HG02981 (cell line): Measurements from ENCODE around the gene BAIAP2L2.

Experiments
- ATAC-seq: cut with Tn5 transposase; IDR thresholded peaks from one replicate; pipeline ENCODE4 v1.9.1; 2021; ENCODE audit warnings: mild to moderate bottlenecking, moderate library complexity; ENCODE audit not compliant: unreplicated experiment

BAIAP2L2 gene

DNA sequence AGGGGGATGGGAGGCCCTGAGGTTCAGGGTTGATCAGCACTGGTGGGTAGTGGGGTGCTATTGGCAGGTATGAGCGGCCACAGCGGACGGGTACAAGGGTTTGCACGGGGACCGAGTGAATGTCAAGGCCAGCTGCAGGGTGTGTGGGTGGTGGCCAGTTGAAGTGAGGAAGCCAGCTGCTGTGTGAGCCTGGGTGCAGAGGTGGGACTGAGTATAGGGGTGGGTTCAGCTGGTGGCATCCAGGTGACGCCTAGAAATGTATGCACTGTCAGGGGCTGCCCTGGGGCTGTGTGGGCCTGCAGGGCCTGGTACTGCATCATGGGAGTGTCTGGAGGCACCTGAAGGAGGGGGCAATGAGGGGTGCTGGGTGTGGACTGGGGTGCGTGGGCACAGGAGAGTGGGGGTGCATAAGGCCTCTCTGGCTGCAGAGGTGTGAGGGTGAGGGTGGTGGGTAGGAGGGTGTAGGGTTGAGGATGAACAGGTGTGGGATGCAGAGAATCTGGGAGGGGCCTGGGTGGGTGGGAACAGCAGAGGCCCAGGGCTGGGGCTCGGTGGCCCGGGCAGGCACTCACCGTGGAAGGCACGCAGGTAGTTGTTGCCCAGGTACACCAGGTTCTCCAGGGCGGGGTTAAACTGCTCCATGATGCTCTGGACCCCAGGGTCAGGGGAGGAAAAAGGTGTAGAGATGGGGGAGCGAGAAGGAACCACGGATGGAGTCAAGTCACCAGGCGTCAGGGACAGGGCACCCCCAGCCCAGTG is 1.7 kb downstream of the BAIAP2L2 start:
- no peak for ATAC-seq

DNA sequence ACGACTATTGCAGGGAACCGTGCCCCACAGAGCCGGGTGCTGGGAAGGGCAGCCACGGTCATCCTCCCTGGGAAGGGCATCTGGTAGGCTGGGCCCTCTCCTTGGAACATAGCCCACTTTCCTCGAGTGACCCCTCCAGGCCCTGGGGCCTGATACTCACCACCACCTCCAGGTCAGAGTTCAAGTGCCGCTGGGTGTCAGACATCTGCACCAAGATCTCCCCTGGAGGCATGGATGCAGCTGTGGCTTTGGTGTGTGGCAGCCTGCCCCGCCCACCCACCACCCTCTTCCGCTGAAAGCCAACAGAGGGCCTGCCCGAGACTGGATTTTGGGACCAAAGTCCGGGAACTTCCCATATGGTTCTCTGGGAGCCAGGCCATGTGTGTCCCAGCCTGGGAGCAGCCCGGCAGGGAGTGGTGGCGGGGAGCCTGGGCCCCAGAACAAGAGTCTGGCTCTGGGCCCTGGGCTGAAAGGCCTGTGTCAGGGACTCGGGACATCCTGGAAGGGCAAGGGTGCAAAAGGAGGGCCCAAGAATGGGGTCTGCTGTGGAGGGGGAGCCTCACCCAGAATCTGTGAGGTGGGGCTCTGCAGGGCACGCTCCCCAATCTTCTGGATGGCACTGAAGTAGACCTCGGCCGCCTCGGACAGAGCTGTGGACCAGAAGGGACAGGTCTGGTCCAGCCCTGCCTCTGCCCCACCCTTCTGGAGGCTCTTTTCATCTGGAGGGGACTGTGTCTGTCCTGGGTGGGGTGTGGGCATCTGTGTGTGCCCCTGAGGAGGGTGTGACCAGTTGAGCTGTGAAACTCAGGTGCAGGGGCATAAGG is 2.6 kb downstream of the BAIAP2L2 start:
- ATAC-seq: no peak

DNA sequence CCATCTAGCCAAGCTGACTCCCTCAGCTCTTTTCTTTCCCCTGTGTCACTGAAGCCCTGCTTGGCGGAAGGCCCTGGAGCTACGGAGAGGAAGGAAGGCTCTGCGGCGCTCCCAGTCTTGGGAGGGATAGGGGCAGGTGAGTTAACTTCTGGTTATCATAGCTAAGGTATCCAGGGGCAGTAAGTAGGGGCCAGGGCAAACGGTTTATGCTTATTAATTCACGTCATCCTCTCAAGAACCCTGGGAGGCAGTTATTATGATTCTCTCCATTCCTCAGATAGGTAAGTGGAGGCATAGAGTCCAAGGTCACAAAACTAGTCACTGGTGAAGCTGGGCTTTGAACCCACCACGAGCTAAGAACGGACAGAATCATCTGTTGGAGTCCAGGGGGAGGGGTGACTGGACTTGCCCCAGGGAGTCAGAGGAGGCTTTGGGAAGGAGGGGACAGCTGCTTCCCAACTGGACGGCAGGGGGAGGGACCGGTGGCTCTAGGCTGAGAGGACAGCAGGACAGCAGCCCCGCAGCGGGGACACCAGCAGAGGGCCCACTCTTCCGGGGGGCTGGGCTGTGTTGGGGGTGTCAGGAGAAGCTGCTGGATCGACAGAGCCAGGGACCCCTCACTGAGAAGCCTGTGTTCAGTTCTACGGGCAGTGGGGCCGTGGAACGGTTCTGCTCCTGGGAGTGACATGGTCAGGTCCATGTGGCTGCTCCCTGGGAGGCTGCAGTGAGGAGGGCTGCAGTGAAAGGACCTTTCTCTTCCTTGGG is 3.5 kb downstream of the BAIAP2L2 start:
- no peak for ATAC-seq

DNA sequence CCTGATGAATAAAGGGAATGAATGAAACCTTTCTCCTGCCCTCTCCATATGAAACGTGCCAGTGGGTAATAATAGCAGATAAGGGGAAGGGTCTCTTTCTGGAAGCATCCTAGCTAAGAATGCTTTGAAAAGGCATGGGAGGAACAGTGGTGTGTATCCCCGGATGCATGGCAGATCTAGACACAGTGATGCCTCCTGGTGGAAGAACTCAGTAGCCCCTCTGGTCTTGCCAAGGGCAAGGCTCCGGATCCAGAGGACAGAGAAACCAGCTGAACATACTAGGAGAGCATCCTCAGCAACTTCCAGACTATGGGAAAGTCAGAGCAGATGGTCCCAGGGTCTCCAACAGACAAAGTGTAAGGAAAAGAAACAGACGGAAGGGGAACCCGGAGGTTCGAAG is 6.4 kb downstream of the BAIAP2L2 start:
- ATAC-seq: no peak

DNA sequence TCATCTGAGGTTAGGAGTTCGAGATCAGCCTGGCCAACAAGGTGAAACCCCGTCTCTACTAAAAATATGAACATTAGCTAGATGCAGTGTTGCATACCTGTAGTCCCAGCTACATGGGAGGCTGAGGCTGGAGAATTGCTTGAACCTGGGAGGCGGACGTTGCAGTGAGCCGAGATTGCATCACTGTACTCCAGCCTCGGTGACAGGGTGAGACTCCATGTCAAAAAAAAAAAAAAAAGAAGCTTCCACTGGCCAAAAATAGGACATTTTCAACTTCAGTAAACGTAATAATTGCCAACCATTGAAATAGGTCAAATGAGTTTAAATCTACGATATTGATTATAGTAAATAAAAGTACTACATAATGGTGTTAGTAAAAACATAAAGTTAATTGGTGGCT is 6.8 kb downstream of the BAIAP2L2 start:
- no peak for ATAC-seq

DNA sequence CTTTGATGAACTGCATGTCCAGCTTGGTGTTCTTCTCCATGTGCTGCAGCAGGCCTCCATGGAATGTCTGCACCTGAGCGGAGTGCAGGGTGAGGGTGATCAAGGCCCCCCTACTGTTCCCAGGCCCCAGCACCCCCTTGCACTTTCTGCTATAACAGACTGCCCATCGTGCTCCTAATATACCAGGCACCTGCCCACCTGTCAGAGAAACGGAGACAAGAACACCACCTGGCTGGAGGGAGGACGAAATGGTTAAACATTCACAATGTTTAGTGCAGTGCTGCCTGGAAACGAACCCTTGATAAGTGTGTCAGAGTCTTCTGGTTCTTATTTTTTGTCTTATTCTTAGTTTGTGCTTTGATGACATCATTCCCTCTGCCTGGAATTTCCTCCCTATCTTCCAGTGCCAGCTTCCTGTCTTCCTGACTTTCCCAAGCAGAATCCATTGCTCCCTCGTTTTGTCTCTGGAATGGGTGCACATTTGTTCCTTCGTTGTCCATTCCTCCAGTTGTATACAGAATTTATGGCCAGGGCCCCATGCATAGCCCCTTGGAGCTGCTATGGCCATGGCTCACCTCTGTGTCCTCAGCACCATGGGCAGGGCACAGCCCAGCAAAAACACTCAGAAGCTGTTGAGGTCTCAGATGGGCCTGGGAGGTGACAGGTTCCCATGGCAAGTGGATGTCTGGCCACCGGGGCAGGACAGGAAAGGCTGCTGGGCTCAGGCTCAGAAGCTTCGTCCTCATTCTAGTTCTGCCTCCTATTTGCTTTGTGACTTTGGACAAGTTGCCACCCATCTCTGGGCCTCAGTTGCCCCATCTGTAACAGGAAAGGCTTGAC is 11.9 kb downstream of the BAIAP2L2 start:
- ATAC-seq: no peak

DNA sequence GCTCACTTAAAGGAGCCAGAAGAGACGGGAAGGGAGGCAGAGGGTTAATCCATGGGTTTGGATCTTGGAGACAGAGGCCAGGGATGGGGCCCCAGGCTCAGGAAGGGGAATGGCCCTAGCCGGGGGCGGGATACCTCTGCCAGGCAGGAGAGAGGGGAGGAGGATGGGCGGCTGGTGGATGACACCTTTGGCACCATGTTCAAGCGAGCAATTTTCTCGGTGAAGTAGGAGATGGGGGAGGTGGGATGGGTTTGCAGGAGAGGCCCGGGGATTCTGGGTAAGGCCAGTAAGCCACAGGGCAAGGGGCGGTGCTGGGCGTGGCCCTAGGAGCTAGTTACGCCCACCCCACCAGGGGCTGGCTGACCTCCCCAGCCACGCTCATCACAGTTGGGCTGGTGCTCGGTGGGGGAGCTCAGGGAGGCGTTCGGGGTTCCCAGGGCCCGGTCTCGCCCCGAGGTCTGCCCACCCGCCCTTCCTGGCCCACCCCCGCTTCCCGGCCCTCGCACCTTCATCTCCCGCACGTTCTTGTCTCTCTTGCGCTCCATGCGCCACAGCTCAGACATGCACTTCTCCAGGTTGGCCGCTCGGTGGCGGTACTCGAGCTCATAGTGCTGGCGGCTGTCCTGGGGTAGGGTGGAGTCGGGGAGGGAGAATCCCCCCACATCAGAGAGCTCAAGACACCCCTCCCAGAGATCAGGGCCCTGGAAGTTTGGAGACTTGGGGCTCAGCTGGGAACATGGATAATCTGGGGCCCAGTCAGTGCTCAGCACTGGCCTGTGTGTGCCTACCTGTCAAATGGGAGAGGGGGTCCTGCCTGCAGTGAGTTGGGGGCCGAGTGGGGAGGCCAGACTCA is 12.7 kb downstream of the BAIAP2L2 start:
- ATAC-seq: no peak

DNA sequence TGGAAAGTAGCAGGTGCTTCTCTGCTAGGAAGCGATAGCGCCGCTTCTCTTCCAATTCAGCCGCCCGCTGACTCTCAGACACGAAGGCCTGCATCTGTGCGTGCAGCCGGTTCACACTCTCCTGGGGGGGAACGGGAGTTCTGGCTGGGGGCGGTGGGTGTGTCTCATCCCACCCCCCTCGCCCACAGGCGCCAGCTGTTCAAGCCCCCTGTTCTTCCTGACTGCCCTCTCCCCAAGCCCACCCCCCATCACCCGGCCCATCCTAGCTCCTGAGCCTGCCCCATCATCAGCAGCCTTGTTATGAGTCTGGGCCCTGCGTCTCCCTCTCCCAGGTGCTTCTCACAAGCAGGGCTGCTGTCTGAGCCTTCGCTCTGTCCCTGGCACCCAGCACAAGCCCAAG is 13.4 kb downstream of the BAIAP2L2 start:
- no peak for ATAC-seq

DNA sequence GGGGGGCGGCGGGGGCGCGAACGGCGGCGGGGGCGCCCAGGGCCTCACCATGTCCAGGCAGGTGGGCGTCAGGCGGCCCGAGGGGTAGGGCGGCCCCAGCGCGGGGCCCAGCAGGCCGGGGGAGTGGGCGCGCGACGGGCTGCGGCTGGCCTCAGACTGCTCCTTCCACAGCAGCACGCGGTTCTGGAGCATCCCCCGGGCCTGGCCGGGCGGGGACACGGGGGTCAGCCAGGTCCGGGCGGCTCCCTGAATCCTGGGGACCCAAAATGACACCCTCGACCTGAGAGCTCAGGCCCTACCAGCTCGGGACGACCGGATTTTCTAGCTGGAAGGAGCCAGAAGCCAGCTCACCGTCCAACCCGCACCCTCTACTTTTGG is 21.0 kb downstream of the BAIAP2L2 start:
- no peak for ATAC-seq

DNA sequence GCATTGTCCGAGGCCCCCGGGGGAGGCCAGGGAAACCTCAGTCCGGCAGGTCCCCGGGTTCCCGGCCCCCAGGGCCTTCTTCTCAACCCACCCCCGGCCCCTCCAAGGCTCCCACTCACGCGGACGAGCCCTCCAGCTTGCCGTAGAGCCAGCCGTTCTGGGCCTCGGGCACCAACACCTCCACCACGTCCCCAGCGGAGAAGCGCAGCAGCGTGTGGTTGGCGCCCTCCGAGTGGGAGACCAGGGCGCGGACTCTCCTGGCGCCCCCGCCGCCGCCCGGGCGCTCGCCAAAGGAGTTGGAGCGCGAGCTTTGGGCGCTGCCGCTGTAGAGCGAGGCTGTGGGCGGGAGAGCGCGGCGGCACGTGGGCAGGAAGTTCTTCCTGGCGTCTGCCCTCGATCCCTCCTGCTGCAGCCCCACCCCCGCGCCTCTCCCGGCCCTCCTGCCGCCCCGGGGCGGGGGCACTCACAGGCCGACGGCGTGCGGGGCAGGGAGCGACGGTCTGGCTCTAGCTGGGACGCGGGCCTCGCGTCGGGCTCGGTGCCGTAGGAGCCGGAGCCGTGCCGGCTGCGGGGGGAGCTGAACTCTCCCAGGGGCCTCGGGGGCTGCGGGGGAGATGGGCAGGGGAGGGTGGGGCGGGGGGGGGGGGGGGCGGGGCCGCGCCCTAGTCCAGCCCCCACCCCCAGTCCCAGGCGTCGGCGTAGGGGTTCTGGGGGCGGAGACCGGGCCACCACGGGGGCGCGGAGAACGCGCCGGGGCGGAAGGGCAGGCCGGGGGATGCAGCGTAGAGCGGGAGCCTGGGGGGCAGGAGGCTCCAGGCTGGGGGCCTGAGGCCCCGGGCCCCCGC is 21.6 kb downstream of the BAIAP2L2 start:
- ATAC-seq: no peak

DNA sequence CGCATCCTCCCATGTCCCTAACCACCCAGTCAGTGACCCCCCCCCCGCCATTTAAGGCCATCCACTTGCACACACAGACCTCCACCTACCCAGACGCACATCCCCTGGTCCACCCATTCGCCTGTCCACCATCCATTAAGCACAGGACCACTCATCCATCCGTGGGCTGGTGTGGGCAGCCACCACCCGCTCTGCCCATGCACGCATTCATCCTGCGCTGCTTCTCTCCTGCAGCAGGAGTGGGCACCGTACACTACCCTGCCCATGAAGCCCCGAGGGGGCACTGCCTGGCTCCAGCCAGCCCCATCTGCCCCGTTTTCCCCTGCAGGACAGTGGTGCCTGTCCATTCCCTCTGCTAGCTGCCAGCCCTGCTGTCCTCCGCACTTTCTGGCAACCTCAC is 22.6 kb downstream of the BAIAP2L2 start:
- no peak for ATAC-seq

DNA sequence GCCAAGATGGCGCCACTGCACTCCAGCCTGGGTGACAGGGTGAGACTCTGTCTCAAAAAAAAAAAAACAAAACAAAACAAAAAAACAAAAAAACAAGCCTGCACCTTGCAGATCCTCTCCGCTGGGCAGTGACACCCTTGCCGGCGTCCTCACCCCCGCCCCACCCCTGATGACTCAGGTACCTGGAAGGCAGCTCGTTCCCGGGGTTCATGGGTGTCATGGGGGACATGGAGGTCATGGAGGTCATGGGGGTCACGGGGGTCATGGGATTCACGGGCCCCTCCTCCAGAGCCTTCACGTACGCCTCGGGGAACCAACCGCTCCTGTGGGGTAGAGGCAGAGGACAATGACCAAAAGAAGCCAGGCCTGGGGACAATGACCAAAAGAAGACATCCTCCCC is 23.5 kb downstream of the BAIAP2L2 start:
- no peak for ATAC-seq

DNA sequence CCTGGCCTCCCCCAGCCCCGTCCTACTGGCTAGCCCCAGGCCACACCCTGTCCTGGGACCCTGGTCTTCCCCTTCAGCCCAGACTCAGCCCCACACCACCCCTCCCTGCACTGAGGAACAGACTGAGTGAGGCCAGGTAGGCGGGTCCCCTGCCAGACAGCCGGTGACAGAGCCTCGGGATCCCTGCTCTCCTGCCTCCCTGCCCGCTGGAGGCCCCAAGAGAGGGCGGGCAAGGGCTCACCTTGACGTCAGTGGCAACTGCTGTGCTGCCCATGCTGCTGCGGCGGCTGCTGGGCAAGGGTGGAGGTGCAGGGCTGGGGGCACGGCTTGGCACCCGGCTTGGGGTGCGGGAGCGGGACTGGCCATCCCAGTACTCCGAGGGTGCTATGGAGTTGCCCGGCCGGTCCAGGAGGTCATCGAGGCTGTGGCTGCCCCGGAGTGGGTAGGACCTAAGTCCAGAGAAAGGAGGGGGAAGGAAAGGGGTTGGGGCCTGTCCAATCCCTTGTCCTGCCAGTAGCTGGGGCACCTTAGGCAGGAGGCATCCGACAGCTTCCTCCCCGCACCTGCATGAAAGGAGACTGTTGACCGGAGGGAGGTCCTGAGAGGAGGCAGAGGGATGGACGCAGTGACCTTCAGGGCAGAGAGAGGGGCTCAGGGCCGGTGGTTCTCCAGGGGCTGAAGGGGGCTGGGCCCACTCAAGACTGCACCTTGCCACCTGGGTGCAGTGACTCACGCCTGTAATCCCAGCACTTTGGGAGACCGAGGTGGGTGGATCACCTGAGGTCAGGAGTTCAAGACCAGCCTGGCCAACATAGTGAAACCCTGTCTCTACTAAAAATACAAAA is 24.3 kb downstream of the BAIAP2L2 start:
- no peak for ATAC-seq

DNA sequence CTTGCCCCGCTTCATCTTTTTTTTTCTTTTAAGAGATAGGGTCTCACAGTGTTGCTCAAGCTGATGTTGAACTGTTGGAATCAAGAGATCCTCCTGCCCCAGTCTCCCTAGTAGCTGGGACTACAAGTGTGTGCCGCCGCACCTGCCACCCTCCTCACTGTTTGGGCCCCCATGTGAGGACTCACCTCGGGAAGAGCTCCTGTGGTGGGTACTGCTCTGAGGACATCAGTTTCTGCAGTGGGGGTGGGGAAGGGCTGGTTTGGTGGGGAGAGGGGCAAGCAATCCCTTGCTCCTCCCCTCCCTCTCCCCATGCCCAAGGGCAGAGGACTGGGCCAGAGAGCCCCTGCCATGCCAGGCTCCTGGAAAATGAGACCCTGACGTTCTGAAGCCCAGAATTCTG is 25.0 kb downstream of the BAIAP2L2 start:
- ATAC-seq: no peak

DNA sequence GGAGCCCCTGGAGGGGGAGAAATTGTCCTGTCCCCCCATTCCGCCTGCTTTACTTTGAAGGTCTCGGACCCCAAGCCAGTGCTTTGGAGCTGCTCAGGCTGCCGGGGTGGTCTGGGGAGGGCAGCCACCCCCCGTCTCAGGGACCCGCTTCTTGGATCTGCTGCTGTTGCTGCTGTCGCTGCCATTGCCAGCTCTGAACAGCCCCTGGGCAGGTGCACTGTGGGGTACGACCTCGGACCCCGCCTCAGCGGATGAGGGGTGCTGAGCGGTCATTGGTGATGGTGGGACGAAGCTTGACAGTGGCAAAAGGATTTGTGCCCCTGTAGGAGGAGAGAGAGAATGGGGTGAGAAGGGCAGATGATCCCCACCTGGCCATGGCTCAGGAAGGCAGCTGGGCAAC is 25.4 kb downstream of the BAIAP2L2 start:
- no peak for ATAC-seq

DNA sequence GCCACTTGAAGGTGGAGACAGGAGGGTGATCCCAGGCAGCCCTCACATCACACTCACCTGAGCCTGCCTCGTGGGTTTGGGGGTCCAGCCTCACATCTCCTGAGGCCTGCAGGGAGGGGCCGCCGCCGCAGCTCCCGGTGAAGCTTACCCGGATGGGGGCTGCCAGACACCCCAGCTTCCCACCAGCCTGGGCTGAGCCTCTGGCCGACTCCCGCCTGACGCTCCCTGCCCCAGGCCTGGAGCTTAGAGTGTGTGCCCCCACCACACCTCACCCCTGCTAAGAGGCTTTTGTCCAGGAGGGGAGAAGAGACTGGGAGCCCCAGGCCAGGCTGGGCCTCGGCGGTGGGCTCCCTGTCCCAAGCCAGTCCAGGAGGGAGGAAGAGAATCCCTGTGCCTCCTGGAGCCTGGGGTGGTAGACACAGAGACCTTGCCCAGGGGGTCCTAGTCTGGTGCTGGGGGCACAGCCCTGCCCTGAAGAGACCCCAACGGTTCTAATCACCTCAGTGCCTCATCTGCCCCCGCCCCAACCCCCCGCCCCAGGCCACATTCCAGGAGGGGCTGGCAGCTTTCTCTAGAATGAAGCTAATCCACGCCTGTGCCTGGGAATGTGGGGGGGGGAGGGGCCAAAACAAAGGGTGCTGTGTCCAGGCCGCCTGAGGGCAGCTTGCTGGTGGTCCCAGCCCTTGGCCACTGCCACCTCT is 26.4 kb downstream of the BAIAP2L2 start, which contains the start of gene SLC16A8:
TSS of gene SLC16A8 (minus strand) at position 254 of the 701 bp plus-strand sequence. CDS start 1,311 bp downstream, outside the sequence.
- no peak for ATAC-seq

DNA sequence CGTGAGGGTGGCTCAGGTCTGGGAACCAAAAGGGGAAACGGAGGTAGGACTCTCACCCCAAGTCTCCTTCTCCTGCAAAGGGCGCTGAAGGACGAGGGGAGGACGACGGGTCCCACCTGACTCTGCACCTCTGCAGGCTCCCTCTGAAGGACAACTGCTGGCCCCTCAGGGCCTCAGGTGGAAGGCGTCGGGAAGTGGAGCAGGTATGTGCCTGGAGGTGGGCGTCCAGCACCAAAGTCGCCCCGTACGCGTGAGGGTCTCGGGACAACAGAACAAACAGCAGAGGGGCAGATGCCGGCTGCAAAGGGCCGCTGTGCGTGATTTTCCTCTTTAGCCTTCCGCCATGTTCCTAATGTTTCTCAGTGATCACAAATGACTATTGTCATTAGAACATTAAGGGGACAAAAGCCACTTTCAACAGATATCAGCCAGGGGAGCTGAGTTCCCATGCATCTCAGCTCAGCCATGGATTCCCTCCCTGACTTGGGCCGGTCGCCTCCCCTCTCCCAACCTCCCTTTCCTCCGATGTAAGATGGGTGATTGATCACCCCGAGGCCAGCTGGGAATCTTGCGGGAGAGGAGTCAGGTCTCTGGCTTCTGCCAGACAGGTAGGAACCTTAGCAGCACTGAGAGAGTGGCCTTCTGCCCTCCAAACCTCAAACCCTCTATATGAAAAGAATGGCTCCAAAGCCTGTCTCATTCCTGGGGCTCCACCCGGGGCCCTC is 27.3 kb downstream of the BAIAP2L2 start:
- ATAC-seq: no peak
